Smooth muscle cell (in vitro differentiated cells): Measurements from ENCODE around the gene RFC4. TPM values are rescaled to one million over a fixed set of nuclear protein-coding genes. Genes with fewer than 3 reads are reported as not detected.
"Not testable (repeated sequence)": the region's sequence is repeated elsewhere in the genome, so short reads cannot be mapped to it uniquely, and the experiment has no call there.

Source experiments
- DNase-seq: peaks from one replicate; lab custom pipeline; 2025; ENCODE audit not compliant: unreplicated experiment; lab: John Stamatoyannopoulos, UW
- H2AFZ ChIP-seq: fragments of 200-600 bp; sonication (generic); 2 replicates; pipeline ENCODE4 v1.6.0; 2016; ENCODE audit warnings: antibody characterized with exemption, low read depth, mild to moderate bottlenecking
- H3F3A ChIP-seq: fragments of 200-600 bp; sonication (generic); 2 replicates; pipeline ENCODE4 v1.6.0; 2017; ENCODE audit warnings: antibody characterized with exemption, low read depth
- H3K27ac ChIP-seq: fragments of 200-600 bp; sonication (generic); 2 replicates; pipeline ENCODE4 v1.5.1; 2016; ENCODE audit warnings: low read depth, mild to moderate bottlenecking
- H3K27me3 ChIP-seq: fragments of 200-600 bp; sonication (generic); 2 replicates; pipeline ENCODE4 v1.6.1; 2016; ENCODE audit warnings: low read depth, mild to moderate bottlenecking
- H3K36me3 ChIP-seq: fragments of 200-600 bp; sonication (generic); 2 replicates; pipeline ENCODE4 v1.5.1; 2016; ENCODE audit warnings: low read depth
- H3K4me1 ChIP-seq: fragments of 200-600 bp; sonication (generic); 2 replicates; pipeline ENCODE4 v1.5.1; 2016; ENCODE audit warnings: low read depth
- H3K4me2 ChIP-seq: fragments of 200-600 bp; sonication (generic); 2 replicates; pipeline ENCODE4 v1.6.0; 2016; ENCODE audit warnings: mild to moderate bottlenecking
- H3K4me3 ChIP-seq: fragments of 200-600 bp; sonication (generic); 2 replicates; pipeline ENCODE4 v1.5.1; 2016; ENCODE audit warnings: mild to moderate bottlenecking
- H3K79me2 ChIP-seq: fragments of 200-600 bp; sonication (generic); 2 replicates; pipeline ENCODE4 v1.6.0; 2016; ENCODE audit warnings: low read depth, mild to moderate bottlenecking
- H3K9ac ChIP-seq: fragments of 200-600 bp; sonication (generic); 2 replicates; pipeline ENCODE4 v1.6.0; 2016; ENCODE audit warnings: low read depth
- H3K9me3 ChIP-seq: fragments of 200-600 bp; sonication (generic); replicated peaks from 2 replicates; pipeline ENCODE4 v1.5.1; 2016; ENCODE audit warnings: low read depth
- H4K20me1 ChIP-seq: fragments of 200-600 bp; sonication (generic); 2 replicates; pipeline ENCODE4 v1.6.0; 2016; ENCODE audit warnings: low read depth
- WGBS: methylation state at CpG from one replicate; pipeline ENCODE4 v1.1.7; 2016; ENCODE audit warnings: low lambda C conversion rate; 5-methylcytosine and 5-hydroxymethylcytosine counted together
- polyA plus RNA-seq: library from polyadenylated mRNA; unstranded; fragments of >200 nt; fragmentation: Nextera tagmentation; extraction: Ambion mirVana; gene quantifications from 2 replicates; pipeline ENCODE4 v1.2.1, GENCODE V29; 2016
- total RNA-seq: library from RNA; depleted of rRNA; stranded (reverse); fragments of >200 nt; gene quantifications from 2 replicates; pipeline ENCODE4 v1.2.3, GENCODE V29; 2014
- TF ChIP-seq, protein P1 (sequence below): fragments of 200-600 bp; sonication (generic); IDR thresholded peaks from 2 replicates; pipeline ENCODE4 v1.5.1; 2017; ENCODE audit warnings: borderline replicate concordance, mild to moderate bottlenecking, antibody characterized with exemption; ENCODE audit not compliant: insufficient read depth, poor library complexity, severe bottlenecking

Gene RFC4
- total and polyA plus RNA-seq, 2 experiments from 2014 or later: 27.8 to 45.5 TPM

DNA sequence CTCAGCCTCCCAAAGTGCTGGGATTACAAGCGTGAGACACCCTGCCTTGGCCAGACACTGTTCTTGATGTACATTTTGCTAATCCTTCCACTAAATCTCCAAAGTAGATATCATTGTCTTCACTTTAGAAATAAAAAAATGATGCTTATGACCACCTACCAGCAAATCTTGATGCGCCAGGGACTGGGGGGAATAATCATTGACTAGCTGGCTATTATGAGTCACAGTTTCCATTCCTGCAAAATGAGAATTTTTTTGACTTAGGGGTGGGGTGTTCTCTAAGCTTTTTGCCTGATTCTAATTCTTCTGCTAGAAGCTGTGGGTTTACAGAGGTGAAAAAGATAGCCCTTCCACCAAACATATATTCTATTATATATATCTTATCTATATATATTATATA, 17.1 kb upstream of the RFC4 start:
- no peaks in the 10 kb centered on the region for H3K79me2 ChIP-seq
- peaks cover 4% of the 10 kb centered on the region for H3F3A ChIP-seq
- TF ChIP-seq, protein P1, sequence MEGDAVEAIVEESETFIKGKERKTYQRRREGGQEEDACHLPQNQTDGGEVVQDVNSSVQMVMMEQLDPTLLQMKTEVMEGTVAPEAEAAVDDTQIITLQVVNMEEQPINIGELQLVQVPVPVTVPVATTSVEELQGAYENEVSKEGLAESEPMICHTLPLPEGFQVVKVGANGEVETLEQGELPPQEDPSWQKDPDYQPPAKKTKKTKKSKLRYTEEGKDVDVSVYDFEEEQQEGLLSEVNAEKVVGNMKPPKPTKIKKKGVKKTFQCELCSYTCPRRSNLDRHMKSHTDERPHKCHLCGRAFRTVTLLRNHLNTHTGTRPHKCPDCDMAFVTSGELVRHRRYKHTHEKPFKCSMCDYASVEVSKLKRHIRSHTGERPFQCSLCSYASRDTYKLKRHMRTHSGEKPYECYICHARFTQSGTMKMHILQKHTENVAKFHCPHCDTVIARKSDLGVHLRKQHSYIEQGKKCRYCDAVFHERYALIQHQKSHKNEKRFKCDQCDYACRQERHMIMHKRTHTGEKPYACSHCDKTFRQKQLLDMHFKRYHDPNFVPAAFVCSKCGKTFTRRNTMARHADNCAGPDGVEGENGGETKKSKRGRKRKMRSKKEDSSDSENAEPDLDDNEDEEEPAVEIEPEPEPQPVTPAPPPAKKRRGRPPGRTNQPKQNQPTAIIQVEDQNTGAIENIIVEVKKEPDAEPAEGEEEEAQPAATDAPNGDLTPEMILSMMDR: no peak
- H2AFZ ChIP-seq: no peak overlapping the region
- no peaks in the 10 kb centered on the region for H3K36me3 ChIP-seq
- H3K9me3 ChIP-seq: no peaks in the 10 kb centered on the region
- H3K9ac ChIP-seq: no peak overlapping the region
- H3K4me3 ChIP-seq: no peak overlapping the region
- H3K4me1 ChIP-seq: peaks cover 10% of the 10 kb centered on the region
- no peak overlapping the region for H3K4me2 ChIP-seq
- WGBS: 92% methylated on average over 2 of the region's 2 CpGs
- DNase-seq: no peak
- H4K20me1 ChIP-seq: no peaks in the 10 kb centered on the region
- H3K27ac ChIP-seq: no peak overlapping the region
- peaks cover 7% of the 10 kb centered on the region for H3K27me3 ChIP-seq

DNA sequence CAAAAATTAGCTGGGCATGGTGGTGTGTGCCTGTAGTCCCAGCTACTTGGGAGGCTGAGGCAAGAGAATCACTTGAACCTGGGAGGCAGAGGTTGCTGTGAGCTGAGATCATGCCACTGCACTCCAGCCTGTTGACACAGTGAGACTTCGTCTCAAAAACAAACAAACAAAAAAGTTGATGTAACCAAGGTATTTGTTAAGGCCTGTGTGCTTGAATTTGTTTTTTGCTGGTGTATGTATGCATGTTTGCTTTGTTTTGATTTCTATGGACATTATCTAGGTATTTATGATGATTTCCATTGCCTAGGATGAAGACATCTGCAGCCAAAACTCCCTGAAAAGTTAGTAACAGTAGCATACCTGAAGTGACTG, 16.1 kb upstream of the RFC4 start:
- H3K4me1 ChIP-seq, DNase-seq, H3K79me2 ChIP-seq, H3K27me3 ChIP-seq, H3K36me3 ChIP-seq, H3K9ac ChIP-seq, H3K4me2 ChIP-seq, H3K4me3 ChIP-seq, H2AFZ ChIP-seq, H4K20me1 ChIP-seq, H3F3A ChIP-seq, H3K9me3 ChIP-seq: not testable (repeated sequence)
- WGBS: 76% methylated on average over 1 of the region's 1 CpG
- H3K27ac ChIP-seq: peak overlapping the region; percentile 33

DNA sequence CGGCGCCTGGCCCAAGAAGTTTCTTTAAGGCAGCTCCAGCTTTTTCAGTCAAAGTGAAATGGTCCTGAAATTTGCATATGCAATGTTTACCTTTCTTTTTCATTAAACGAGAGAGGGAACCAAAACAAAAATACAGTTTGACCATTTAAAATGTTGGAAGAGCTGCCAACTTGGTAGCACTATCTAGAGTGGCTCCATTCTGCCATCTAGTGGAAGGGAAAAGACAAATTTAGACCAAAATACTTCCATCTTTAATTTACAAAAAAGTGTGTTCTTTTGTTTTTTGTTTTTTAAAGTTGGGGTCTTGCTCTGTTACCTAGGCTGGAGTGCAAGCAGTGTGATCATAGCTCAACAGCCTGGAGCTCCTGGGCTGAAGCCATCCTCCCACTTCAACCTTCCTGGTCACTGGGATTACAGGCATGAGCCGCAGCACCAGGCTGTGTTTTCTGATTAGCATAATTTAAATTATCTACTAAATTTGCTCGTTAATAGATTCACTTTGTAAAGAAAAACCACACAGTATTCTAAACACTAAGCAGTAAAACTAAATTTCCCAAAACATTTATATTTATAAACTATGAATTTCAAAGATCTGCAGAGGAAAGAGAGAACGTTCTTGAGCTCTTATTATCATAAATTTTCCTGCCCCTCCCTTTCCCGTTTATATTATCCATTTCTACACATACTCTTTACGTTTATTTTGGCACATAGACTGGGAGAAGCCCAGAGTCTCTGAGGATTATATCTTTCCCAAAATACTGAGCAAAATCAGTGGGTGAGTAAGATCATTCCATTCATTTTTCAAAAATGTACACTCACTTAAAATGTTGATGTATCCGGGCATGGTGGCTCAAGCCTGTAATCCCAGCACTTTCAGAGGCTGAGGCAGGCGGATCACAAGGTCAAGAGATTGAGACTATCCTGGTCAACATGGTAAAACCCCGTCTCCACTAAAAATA, 15.4 kb upstream of the RFC4 start:
- 38% methylated on average over 11 of the region's 11 CpGs for WGBS
- H3K9me3 ChIP-seq: no peaks in the 10 kb centered on the region
- no peak overlapping the region for H3K9ac ChIP-seq
- no peaks in the 10 kb centered on the region for H4K20me1 ChIP-seq
- TF ChIP-seq, protein P1: peak; percentile 73
- H3K4me3 ChIP-seq: peak overlapping the region; percentile 18
- DNase-seq: no peak
- H3K4me1 ChIP-seq: peaks cover 9% of the 10 kb centered on the region
- peaks cover 4% of the 10 kb centered on the region for H3F3A ChIP-seq
- H3K27me3 ChIP-seq: no peaks in the 10 kb centered on the region
- H3K4me2 ChIP-seq: peak overlapping the region; percentile 56
- peak overlapping the region; percentile 36 for H3K27ac ChIP-seq
- H2AFZ ChIP-seq: peak overlapping the region; percentile 51
- H3K79me2 ChIP-seq: no peaks in the 10 kb centered on the region
- H3K36me3 ChIP-seq: no peaks in the 10 kb centered on the region

DNA sequence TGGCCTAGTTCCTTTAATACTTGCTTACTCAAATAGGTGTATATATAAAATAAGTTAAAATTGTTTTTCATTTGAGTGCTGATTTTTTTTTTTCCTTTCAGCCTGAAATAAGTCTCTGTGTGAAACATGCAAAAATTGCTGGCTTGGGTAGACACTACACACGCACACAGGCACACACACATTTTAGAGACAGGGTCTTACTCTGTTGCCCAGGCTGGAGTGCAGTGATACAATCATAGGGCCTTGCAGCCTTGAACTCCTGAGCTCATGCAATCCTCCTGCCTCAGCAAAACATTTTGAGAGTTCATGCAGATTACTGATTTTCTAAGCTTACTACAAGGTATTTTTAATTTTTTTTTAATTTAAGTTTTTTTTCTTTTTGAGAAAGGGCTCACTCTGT, 12.7 kb upstream of the RFC4 start:
- Histone ChIP-seq H3K36me3 (no peaks in the 10 kb centered on the region), H3K4me1 (peaks cover 4% of the 10 kb centered on the region), H3K27ac (no peak overlapping the region), H3K9me3 (no peaks in the 10 kb centered on the region), H3K9ac (no peak overlapping the region), H3K4me2 (no peak overlapping the region), H2AFZ (no peak overlapping the region), H3K79me2 (no peaks in the 10 kb centered on the region), H3F3A (peaks cover 4% of the 10 kb centered on the region), H3K27me3 (no peaks in the 10 kb centered on the region), H3K4me3 (no peak overlapping the region), H4K20me1 (no peaks in the 10 kb centered on the region)
- DNase-seq: no peak
- WGBS: 90% methylated on average over 1 of the region's 1 CpG
- TF ChIP-seq, protein P1: no peak
